GM18907 (cell line): ENCODE data around the gene RIPOR3.
"Not testable (repeated sequence)": the region's sequence is repeated elsewhere in the genome, so short reads cannot be mapped to it uniquely, and the experiment has no call there.

Experiments
- ATAC-seq: cut with Tn5 transposase; IDR thresholded peaks from one replicate; pipeline ENCODE4 v1.9.1; 2021; ENCODE audit warnings: mild to moderate bottlenecking, moderate library complexity; ENCODE audit not compliant: unreplicated experiment

The RIPOR3 gene

DNA sequence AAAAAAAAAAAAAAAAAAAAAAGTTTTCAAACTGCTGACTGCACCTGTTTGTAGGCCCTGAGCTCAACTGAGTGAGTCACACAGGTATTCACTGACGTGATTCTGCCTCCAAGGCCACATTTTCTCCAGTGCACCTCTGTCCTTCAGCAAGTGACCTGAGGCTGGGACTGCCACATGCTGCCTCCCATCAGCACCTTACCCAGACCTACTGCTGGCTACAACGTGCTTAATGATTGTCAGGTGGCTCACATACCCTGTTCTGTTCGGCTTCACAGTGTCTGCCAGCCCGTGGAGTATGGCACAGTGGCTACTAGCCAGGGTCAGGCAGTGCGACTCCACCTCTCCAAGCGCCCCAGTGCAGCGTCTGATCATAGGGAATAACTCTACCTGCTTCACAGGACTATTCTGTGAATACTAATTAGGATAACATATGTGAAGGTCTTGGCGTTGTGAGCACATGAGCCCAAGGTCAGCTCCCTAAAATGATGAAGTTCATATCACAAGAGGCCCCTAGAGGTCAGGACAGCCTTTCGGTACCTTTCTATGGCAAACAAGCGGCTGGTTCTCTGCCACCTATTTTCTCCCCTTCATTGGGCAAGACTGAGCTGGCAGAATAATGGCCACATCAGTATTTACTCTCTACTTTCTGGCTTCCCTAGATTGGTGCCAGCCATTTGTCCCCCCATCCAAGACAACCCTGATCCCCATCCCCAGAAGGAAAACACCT lies 28.1 kb downstream of the RIPOR3 start:
- ATAC-seq, result no peak

DNA sequence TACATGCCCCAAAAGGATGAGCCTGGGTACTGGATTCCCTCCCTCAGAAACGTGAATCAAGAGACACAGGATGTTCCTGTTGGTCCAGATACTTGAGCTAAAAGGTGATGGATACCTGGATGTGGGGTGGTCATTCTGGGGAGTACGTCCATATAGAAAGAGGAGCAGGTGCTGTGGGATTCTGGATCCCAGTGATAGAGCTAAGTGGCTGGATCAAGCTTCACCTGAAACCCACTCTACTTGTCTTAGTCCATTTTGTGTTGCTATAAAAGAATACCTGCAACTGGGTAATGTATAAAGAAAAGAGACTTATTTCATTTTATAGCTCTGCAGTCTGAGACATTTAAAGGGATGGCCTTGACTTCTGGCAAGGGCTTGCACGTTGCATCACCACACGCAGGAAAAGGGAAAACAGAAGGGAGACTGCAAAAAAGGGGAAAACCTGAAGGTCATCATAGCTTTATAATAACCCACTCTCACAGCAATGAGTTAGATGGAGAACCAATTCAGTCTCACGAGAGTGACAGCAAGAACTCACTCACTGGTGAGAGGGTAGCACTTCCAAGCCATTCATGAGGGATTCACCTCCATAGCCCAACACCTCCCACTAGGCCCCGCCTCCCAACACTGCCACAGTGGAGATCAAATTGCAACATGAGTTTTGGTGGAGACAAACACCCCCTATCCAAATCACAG lies 31.2 kb downstream of the RIPOR3 start:
- ATAC-seq, result no peak

DNA sequence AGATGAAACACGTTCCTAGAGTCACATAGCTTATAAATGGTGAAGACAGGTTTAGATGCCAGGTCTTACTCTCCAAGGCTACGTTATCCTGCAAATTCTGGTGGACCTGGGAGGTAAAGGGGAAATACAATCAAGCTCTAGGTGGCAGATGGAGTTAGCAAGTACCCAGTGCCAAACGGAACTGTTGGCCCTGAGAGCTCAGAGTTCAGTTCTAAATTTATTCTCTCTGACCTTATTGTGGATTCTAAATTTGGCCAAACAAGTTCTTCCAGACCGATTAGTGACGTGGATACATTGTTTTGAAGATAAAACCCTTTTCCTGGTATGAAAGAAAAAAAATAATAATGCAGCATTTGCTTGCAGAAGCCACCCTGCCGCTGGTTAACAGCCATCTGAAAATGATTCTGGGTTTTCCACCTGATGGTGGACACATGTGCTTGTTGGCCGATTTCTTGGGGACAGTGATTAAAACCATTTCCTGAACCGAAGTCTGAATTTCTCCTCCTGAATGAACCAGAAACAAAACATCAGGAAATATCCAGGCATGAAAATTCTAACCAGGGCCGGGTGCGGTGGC lies 32.5 kb downstream of the RIPOR3 start:
- no peak for ATAC-seq

DNA sequence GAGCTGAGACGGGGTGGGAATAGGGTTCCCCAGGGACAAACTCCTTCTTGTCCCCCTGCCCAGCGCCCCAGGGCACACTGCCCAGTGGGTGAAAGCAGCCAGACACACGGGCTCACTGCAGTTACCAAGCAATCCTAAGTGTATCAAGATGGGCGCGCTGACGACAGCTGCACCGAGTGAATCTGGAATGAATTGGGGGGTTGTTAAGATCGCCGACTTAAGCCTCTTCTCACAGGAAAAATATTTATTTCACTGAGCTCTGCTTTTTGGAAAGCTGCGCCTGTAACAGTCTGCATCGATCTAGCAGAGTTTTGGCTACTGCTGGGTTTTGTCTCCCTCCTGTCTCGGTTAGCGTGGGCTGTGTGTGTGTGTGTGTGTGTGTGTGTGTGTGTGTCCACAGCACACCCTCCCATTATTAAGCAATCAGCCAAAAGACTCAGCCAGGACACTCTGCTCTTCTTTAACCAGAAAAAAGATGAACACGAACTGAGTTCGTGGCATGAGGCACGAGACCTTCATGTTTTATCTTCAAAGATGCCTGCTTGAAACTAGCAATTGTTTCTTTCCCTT lies 35.9 kb downstream of the RIPOR3 start:
- no peak for ATAC-seq

- no peak for ATAC-seq
Measured at GRCh38 chr20:50654904-50655303, 36.4 kb downstream of the RIPOR3 start.

DNA sequence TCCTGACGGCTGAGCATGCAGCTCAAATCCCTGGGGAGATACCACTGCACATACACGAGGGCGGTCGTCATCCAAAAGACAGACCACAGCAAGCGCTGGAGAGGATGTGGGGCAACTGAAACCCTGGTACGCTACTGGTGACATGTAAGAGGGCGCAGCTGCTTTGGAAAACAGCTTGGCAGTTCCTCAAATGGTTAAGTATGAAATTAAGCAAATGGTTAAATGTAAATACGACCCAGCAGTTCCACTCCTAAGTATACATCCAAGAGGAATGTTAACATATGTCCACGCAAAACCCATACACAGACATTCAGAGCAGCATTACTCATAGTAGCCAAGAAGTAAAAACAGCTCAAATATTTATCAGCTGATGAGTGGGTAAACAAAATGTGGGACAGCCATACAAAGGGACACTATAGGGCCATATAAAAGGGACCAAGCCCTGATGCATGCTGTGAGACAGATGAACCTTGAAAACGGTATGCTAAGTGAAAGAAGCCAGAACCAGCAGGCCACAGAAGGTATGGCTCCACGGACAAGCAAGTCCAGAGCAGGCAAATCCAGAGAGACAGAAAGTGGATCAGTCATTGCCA lies 38.5 kb downstream of the RIPOR3 start:
- no peak for ATAC-seq

DNA sequence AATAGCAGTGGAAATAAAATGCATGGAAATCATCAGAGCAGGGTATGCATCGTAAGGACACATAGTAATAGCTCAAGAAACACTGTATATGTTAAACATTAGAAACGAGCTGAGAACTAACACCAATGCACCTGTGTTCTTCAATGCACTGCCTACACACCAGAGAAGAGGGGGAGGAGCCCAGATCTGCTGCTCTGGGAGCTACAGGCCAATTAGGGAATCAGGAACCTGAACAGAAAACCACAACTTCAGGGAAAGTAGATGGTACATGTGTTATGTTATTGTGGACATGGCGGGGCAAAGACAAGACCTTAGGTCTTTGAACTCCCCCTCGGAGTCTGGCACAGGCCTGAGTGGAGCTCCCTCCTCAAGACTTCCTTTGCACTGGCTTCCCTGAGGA lies 39.7 kb downstream of the RIPOR3 start:
- ATAC-seq, result no peak

DNA sequence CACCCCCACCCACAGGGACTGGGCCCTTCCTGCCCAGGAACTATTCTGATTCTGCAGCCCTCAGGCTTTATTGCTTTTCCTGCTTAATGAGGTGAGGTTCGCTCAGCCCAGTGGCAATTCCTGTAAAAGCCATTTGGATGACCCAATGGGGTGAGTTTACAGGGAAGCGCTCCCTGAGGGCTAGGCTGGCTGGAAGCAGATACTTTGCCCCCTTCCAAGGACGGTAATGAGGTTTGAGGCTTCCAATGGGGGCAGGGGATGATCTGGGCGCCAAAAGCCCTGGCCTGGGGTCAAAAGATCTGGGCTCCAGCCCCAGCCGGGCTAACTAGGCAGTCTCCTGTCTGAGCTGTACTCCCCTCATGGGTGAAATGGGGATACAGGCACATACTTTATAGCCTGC lies 41.8 kb downstream of the RIPOR3 start:
- no peak for ATAC-seq

DNA sequence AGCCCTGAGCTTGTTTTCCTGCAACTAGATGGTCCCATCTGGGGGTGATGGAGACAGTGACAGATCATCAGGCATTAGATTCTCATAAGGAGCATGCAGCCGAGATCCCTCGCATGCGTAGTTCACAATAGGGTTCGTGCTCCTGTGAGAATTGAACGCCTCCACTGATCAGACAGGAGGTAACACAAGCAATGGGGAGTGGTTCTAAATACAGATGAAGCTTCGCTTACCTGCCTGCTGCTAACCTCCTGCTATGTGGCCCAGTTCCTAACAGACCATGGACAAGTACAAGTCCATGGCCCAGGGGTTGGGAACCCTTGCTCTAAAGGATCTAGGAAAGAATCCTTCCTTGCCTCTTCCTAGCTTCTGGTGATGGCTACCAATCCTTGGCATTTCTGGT lies 42.7 kb downstream of the RIPOR3 start:
- no peak for ATAC-seq

DNA sequence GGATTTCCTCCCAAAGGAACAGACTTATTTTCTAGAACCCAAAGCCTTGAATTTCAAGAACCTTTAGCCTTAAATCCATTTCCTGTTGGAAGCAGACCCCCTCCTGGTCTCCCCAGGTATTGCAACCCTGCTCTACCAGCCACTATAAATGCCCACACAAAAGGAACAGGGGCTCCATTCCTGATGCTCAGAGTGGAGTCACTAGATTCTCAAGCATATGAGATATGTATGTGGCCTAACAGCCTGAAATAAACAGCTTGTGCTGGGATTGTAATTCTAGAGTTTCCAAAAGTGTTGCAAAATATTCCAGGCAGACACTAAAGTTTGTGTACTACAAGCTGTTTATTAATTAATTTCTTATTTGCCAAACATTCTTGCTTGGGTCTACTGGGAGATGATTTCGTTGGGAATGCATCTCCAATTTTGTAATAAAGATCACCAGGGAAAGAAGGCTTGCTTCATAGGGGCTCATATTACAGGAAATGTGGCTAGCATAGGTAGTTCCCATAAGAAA lies 44.8 kb downstream of the RIPOR3 start:
- no peak for ATAC-seq

GRCh38 chr20:50645253-50646068 lies 45.9 kb downstream of the RIPOR3 start:
- no peak for ATAC-seq

- ATAC-seq, result no peak
Measured at GRCh38 chr20:50642288-50642803, 49.0 kb downstream of the RIPOR3 start.

DNA sequence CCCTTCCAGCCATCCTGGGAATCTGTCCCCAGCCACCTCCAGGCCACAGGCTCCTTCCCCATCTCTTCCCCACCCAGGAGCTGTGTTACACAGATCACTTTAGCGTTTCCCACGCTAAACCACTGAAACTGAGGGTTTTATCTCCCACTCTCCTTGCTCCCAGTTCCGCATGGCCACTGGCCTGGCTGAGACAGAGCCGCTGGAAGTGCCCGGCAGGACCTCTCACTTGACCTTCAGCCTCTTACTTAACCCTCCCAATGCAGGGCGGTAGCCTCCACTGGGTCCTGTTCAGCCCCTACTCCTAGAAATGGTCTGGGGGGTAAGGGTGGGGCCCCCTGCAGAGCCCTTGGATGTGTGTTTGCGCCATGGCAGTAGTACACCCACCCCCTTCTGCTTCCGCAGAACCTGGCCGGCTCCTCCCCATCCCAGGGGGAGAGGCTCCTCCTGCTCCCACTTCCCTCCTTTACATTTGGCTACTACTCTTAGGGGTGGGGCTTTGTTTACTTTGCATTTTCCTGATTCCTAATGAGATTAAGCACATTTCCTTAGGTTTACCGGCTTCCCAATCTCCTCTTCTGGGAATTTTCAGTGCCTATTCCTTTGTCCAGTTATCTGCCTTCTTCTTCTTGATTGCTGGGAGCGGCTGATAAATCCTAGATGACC lies 49.6 kb downstream of the RIPOR3 start:
- not testable (repeated sequence) for ATAC-seq

GRCh38 chr20:50639971-50640711 lies 51.2 kb downstream of the RIPOR3 start:
- not testable (repeated sequence) for ATAC-seq

DNA sequence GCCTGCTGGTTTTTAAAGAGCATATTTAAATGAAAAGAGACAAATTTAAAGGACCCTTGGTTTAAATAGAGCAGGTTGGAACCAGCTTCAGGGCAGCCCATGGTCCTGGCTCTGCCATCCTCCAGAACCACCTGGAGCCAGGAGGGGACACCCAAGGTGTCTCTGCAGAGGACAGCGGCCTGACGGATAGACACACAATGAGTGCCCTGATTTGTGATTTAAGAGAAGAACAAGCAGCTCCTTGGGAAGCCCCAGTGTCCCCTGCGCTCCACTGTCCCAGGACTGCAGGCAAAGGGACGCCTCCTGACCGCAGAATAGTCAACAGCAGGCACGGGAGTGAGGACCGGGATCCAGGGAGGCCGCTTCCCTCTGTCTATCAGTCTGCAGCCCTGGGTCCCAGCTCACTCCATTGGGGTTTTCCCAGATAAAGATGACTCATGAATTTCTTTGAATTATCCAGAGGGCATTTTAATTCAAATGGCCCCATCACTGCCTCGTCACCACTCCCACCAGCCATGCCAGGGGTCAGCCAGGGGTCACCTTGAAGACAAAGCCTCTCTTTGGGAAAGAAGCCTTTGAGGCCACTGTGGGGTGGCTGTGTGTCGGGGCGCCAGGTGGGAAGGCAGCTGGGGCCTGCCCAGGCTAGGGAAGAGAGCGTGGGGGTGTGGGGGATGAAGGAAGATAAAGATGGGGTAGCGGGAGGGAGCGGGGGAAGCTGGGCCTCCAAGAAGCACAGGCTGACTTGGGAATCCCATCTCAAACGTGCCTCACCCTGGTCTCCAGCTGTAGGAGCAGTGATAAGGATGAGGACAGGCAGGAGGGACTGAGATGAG lies 53.1 kb downstream of the RIPOR3 start:
- ATAC-seq, result not testable (repeated sequence)

GRCh38 chr20:50636601-50637540 lies 54.5 kb downstream of the RIPOR3 start:
- no peak for ATAC-seq
